HG02588 (cell line): Measurements from ENCODE around the gene APBA2.
"Not testable (repeated sequence)": the region's sequence is repeated elsewhere in the genome, so short reads cannot be mapped to it uniquely, and the experiment has no call there.

Experiments
- ATAC-seq: cut with Tn5 transposase; IDR thresholded peaks from one replicate; pipeline ENCODE4 v1.9.1; 2021; ENCODE audit warnings: mild to moderate bottlenecking, moderate library complexity; ENCODE audit not compliant: unreplicated experiment

Gene APBA2

GRCh38 chr15:28994831-28995596, 109.2 kb downstream of the APBA2 start:
- no peak for ATAC-seq

GRCh38 chr15:28995705-28996104, 109.9 kb downstream of the APBA2 start:
- no peak for ATAC-seq

GRCh38 chr15:28996289-28996688, 110.5 kb downstream of the APBA2 start:
- no peak for ATAC-seq

GRCh38 chr15:28996953-28997352, 111.2 kb downstream of the APBA2 start:
- no peak for ATAC-seq

GRCh38 chr15:28997791-28998190, 112.0 kb downstream of the APBA2 start:
- ATAC-seq: no peak

GRCh38 chr15:28998511-28998910, 112.7 kb downstream of the APBA2 start:
- ATAC-seq: no peak

GRCh38 chr15:29003191-29003839, 117.5 kb downstream of the APBA2 start:
- no peak for ATAC-seq

GRCh38 chr15:29003840-29004233, 118.1 kb downstream of the APBA2 start:
- ATAC-seq: no peak

GRCh38 chr15:29005931-29006330, 120.2 kb downstream of the APBA2 start:
- ATAC-seq: no peak

GRCh38 chr15:29008846-29009245, 123.1 kb downstream of the APBA2 start:
- no peak for ATAC-seq

- ATAC-seq: no peak
Measured at GRCh38 chr15:29012097-29012496, 126.3 kb downstream of the APBA2 start.

GRCh38 chr15:29014493-29014892, 128.7 kb downstream of the APBA2 start:
- no peak for ATAC-seq

GRCh38 chr15:29016518-29016917, 130.7 kb downstream of the APBA2 start:
- no peak for ATAC-seq

- no peak for ATAC-seq
Measured at GRCh38 chr15:29018120-29018805, 132.5 kb downstream of the APBA2 start.

GRCh38 chr15:29018995-29019976, 133.5 kb downstream of the APBA2 start:
- ATAC-seq: no peak

GRCh38 chr15:29021857-29022256, 136.1 kb downstream of the APBA2 start:
- ATAC-seq: no peak

- no peak for ATAC-seq
Measured at GRCh38 chr15:29024662-29025061, 138.9 kb downstream of the APBA2 start.

GRCh38 chr15:29025411-29025810, 139.6 kb downstream of the APBA2 start:
- ATAC-seq: not testable (repeated sequence)

GRCh38 chr15:29028158-29028557, 142.4 kb downstream of the APBA2 start:
- not testable (repeated sequence) for ATAC-seq

GRCh38 chr15:29029651-29030195, 143.9 kb downstream of the APBA2 start:
- no peak for ATAC-seq
